ENCODE results near the gene CYFIP2.
"Not testable (repeated sequence)": the region's sequence is repeated elsewhere in the genome, so short reads cannot be mapped to it uniquely, and the experiment has no call there.

Gene CYFIP2

GRCh38 chr5:157265714-157266285 lies at the start of gene CYFIP2:
TSS of gene CYFIP2 (plus strand) at chr5:157266123. CDS start at chr5:157285362, 19,239 bp downstream.
- DNase-seq (ENCODE audit: low read depth in 3 of 3): peak; percentile 63 to 82 (median 72)

GRCh38 chr5:157216391-157217142 lies 49.4 kb upstream of the CYFIP2 start:
- no peak for DNase-seq (ENCODE audit: low read depth in 3 of 3)

- peak in 2 of 3 experiments; percentile 40 to 44 for DNase-seq (ENCODE audit: low read depth in 3 of 3)
Observed at GRCh38 chr5:157217289-157218024, 48.5 kb upstream of the CYFIP2 start.

GRCh38 chr5:157219491-157220271 lies 46.2 kb upstream of the CYFIP2 start:
- no peak for DNase-seq (ENCODE audit: low read depth in 3 of 3)

GRCh38 chr5:157221959-157222358 lies 44.0 kb upstream of the CYFIP2 start:
- DNase-seq (ENCODE audit: low read depth in 3 of 3): no peak

GRCh38 chr5:157222506-157223230 lies 43.3 kb upstream of the CYFIP2 start:
- peak in 2 of 3 experiments; percentile 59 to 76 for DNase-seq (ENCODE audit: low read depth in 3 of 3)

GRCh38 chr5:157225469-157226422 lies 40.2 kb upstream of the CYFIP2 start:
- peak in 1 of 3 experiments; percentile 35 for DNase-seq (ENCODE audit: low read depth in 3 of 3)

- no peak for DNase-seq (ENCODE audit: low read depth in 3 of 3)
Observed at GRCh38 chr5:157230610-157231009, 35.3 kb upstream of the CYFIP2 start.

- DNase-seq (ENCODE audit: low read depth in 3 of 3): no peak
Observed at GRCh38 chr5:157232706-157233105, 33.2 kb upstream of the CYFIP2 start.

GRCh38 chr5:157233515-157233914 lies 32.4 kb upstream of the CYFIP2 start:
- DNase-seq (ENCODE audit: low read depth in 3 of 3): no peak

GRCh38 chr5:157236423-157236822 lies 29.5 kb upstream of the CYFIP2 start:
- DNase-seq (ENCODE audit: low read depth in 3 of 3): no peak

- no peak for DNase-seq (ENCODE audit: low read depth in 3 of 3)
Observed at GRCh38 chr5:157241483-157241882, 24.4 kb upstream of the CYFIP2 start.

GRCh38 chr5:157244704-157245103 lies 21.2 kb upstream of the CYFIP2 start:
- not testable (repeated sequence) for DNase-seq (ENCODE audit: low read depth in 3 of 3)

GRCh38 chr5:157245476-157245875 lies 20.4 kb upstream of the CYFIP2 start:
- no peak for DNase-seq (ENCODE audit: low read depth in 3 of 3)

- DNase-seq (ENCODE audit: low read depth in 3 of 3): no peak
Observed at GRCh38 chr5:157245886-157246285, 20.0 kb upstream of the CYFIP2 start.

- DNase-seq (ENCODE audit: low read depth in 3 of 3): peak in 1 of 3 experiments; percentile 39
Observed at GRCh38 chr5:157247267-157247666, 18.7 kb upstream of the CYFIP2 start.

- DNase-seq (ENCODE audit: low read depth in 3 of 3): no peak
Observed at GRCh38 chr5:157248821-157249470, 17.0 kb upstream of the CYFIP2 start.

- peak in 1 of 3 experiments; percentile 42 for DNase-seq (ENCODE audit: low read depth in 3 of 3)
Observed at GRCh38 chr5:157252711-157253465, 13.0 kb upstream of the CYFIP2 start.

- no peak for DNase-seq (ENCODE audit: low read depth in 3 of 3)
Observed at GRCh38 chr5:157253547-157253946, 12.4 kb upstream of the CYFIP2 start.
